Measurements from ENCODE around the gene SPATA20.

- TF ChIP-seq CTCF (IDR thresholded peaks at IDR 0.05) (no peak), POLR2A (IDR thresholded peaks at IDR 0.05) (no peak)
Observed at GRCh38 chr17:50580646-50581045, 33.7 kb downstream of the SPATA20 start.
